GM10847 (cell line): ENCODE data around the gene AMOTL2.

Source experiments
- POLR2A ChIP-seq: IDR thresholded peaks from 2 replicates; pipeline ENCODE4 v1.6.1; 2011; ENCODE audit not compliant: insufficient read length; ENCODE audit errors: extremely low read depth

Gene AMOTL2

GRCh38 chr3:134374105-134374790 is at the start of gene AMOTL2:
Gene AMOTL2 (minus strand): TSS chr3:134374447. CDS start chr3:134371433, 3,014 bp downstream.
- no peak for TF ChIP-seq POLR2A

GRCh38 chr3:134423153-134423552 is 48.9 kb upstream of the AMOTL2 start:
- TF ChIP-seq POLR2A, result no peak

GRCh38 chr3:134419960-134420321 is 45.7 kb upstream of the AMOTL2 start:
- TF ChIP-seq POLR2A, result no peak

- no peak for TF ChIP-seq POLR2A
These were observed 45.1 kb upstream of the AMOTL2 start for GRCh38 chr3:134419214-134419959.

GRCh38 chr3:134409041-134409440 is 34.8 kb upstream of the AMOTL2 start:
- TF ChIP-seq POLR2A, result no peak

GRCh38 chr3:134407239-134407625 is 33.0 kb upstream of the AMOTL2 start:
- no peak for TF ChIP-seq POLR2A

- no peak for TF ChIP-seq POLR2A
These were observed 32.3 kb upstream of the AMOTL2 start for GRCh38 chr3:134406331-134407238.

GRCh38 chr3:134404366-134404885 is 30.2 kb upstream of the AMOTL2 start:
- TF ChIP-seq POLR2A, result no peak

GRCh38 chr3:134397755-134398154 is 23.5 kb upstream of the AMOTL2 start:
- no peak for TF ChIP-seq POLR2A

GRCh38 chr3:134395103-134395502 is 20.9 kb upstream of the AMOTL2 start:
- no peak for TF ChIP-seq POLR2A

- TF ChIP-seq POLR2A, result no peak
These were observed 20.1 kb upstream of the AMOTL2 start for GRCh38 chr3:134394380-134394779.

GRCh38 chr3:134393074-134393473 is 18.8 kb upstream of the AMOTL2 start:
- TF ChIP-seq POLR2A, result no peak

GRCh38 chr3:134392336-134392983 is 18.2 kb upstream of the AMOTL2 start:
- TF ChIP-seq POLR2A, result no peak

GRCh38 chr3:134389865-134390264 is 15.6 kb upstream of the AMOTL2 start:
- TF ChIP-seq POLR2A, result no peak
